HG03139 (cell line): ENCODE measurements around the gene C14orf180.

Experiments used
- ATAC-seq: cut with Tn5 transposase; IDR thresholded peaks from one replicate; pipeline ENCODE4 v1.9.1; 2021; ENCODE audit not compliant: unreplicated experiment

The C14orf180 gene

DNA sequence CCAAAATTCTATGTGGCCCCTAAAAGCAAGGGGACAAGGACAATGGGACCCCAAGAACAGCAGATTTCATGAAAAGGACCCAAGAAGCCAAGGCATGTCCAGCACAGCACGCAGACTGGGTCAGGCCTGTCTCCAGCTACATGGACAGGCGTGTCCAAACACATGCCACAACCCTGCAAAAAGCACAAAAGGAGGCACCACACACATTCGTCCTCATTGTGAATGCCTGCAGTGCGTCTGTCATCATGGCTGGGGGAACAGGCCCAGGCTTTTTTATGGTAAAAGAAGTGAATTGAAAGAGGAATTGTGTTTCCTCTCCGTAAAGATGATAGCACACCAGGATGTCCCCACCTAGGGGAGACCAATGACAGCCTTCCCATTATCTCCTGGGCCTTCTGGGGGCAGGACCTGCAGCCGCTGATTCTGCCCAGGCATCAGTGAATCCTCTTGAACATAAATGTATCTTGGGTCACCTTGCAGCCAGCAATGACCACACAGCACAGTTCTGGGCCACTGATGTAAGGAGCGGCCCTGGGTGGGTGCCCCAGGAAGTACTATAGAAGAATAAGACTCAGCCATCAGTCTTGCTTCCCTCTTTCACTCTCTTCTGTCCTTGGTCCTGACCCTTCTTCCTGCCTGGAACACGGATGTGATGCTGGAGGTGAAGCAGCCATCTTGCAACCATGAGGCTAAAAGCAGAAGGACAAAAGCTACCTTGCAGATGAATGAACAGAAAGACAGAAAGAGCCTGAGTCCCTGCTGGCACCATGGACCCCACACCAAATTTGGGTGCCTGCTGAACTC, 29.8 kb upstream of the C14orf180 start:
- no peak for ATAC-seq

DNA sequence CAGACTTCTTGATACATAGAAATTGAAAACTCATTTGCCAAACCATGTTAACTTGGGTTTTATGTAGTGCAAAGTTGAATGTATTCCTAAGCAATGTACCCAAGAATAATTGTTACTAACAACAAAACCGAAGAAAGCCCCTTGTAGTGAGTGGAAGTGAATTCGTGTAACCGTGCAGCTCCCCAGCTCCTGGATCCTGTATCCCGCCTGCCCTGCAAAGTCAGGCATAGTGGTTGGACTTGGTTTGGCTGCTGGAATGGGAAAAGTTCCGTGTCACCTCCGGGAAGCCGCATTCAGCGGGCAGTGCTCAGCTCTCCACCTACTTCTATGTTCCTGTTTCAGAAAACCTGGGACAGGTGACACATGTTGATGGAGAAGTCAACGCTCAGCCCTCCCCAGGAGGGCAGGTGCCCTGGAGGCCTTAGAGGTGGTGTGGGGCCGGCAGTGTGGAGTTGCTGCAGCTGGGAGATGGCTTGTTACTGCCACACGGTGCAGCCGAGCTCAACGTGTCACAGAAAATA, 29.2 kb upstream of the C14orf180 start:
- ATAC-seq: no peak

DNA sequence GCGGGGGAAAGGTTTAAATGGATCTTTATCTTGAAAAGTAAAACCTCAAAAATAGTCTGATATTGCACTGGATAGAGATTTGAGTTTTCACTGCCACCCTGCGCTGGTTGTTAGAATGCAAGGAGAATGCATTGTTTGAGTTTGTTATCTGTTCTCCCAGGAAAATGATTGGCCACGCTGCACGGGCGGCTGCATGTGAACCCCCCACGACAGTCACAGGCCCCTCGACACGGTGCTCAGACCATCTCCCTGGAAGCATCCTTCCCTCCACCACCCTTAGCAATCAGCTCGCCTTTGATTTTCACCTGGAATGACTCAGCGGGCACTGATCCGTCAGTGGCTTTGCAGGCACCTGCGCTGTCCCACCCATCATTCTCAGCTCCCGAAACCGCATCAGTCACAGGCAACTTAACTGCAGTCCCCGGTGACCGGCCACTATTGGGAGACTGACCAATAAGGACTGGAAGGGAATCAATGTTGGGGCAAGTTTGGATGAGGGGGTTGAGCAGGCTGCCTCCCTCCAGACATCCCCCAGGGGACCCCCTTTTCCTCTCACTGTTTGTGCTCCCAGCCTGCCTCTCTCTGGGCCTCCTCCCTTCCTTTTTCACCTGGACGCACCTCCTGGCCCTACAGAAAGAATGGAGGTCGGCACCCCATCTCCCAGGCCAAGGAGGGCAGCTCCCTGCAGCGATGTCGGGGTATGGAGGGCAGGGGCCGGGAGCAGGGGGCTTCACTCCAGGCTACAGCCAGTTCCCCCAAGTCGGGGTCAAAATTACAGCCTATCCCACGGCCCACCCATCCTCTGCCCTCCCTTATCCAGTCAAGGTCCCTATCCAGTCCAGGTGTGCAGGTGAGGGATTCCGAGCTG, 28.5 kb upstream of the C14orf180 start:
- ATAC-seq: no peak

DNA sequence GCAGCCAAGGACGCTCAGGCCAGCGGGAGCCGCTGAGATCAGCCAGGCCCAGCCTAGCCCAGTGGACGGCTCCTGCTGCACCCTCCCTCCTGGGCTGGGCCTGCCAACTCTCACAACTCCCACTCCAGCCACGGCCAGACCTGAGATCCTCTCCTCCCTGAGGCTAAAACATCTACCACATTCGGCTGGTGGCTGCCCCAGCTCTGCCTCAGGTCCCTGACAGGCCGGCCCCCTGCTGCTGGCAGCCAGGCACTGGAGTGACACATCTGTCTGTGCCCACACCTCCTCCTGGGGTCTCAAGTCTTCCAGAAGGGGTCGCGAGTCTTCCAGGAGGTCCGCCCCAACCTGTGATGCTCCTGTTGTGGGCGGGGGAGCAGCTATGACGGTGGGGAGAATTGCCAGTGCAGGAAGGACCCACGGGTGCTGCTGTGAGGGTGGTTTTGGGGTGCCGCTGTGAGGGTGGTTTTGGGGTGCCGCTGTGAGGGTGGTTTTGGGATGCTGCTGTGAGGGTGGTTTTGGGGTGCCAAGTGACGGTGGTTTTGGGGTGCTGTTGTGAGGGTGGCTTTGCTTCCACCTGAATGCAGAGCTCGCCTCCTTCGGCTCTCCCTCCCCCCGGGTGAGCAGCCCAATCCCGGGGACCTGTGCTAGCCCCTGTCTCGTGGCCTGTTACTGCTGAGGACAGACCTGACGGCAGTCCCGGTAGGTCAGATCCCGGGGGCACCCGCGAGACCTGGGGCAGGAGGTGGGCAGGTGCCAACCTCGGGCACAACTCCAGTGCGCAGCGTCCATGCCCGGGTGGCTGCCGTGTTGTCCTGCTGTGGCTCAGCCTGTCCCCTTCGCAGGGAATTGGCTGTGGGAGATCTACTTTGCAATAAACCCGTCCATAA, 27.5 kb upstream of the C14orf180 start:
- no peak for ATAC-seq

DNA sequence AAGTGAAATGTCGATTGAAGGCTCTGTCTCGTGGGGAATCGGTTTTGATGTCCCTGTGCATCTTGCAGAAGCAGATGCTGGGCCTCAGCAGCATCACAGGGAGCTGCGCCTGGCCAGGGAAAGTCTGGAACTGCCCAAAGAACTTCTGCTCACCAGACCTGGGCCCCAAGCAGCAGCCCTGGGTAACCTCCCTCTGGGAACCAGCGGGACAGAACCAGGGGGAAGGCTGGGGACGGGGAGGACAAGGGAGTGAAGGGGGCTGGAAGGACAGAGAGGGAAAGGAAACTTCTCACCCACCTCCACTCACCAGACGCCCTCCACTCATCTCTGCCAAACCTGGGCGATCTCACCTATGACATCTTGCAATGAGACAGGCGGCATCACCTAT, 26.8 kb upstream of the C14orf180 start:
- no peak for ATAC-seq

DNA sequence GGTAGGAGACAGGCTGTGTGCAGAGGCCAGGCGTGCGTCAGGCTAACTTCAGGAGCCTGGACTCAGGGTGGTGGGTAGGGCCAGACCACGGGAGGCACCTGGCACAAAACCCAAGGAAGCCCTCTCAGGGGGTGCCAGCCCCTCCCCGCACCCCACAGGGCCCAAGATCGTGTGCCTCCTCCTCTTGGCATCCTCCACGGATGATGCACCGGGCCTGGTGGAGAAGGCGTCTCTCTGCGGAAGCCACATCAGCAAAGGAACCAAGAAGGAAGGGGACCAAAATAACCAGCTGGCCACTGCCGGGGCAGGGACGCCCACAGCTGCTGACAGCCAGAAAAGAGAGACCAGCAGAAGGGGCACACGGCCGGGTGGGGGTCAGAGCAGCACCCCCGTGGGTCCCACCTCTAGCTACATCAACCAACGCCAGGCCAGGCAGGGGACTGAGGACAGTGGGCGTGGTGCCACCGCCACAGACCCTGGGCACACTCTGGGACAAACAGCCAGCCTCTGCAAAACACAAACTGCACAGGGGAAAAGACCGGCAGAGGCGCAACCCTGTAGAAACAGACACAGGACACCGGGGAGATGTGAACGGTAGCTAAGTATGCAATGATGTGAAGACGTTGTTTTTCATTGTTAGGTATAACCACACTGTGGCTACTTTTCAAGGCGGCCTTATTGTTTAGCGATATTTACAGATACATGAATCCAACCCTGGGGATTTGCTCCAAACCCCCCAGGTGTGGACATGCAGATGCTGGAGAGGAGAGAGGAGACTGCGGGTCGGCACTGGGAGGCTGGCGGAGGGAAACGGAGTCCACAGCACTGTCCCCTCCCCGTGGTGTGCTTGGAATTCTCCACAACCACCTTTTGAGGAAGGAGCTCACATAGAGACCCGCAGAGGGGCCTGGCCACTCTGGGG, 26.1 kb upstream of the C14orf180 start:
- ATAC-seq: no peak

DNA sequence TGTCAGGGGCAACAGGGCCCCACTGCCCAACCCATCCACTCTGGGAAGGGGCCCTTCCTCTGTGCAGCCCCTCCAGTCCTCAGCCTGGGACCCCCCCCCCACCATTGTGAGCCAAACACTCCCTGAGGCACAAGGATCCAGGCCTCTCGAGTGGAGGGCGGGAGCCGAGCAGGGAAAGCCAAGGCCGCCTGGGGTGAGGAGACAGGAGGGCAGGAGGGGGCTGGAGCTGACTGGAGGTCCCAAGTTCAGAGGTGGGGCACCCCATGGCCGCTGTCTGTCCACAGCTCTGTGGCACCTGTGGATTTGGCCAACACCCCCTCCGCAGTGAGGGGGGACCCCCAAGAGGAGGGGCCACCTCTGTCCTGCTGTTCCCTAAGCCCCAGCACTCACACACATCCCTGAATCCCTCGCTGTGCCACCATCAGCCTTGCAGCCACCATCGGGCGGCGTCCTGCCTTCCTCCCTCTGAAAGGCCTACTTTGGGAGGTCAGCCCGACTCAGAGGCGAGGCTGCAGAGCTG, 25.4 kb upstream of the C14orf180 start:
- ATAC-seq: no peak

DNA sequence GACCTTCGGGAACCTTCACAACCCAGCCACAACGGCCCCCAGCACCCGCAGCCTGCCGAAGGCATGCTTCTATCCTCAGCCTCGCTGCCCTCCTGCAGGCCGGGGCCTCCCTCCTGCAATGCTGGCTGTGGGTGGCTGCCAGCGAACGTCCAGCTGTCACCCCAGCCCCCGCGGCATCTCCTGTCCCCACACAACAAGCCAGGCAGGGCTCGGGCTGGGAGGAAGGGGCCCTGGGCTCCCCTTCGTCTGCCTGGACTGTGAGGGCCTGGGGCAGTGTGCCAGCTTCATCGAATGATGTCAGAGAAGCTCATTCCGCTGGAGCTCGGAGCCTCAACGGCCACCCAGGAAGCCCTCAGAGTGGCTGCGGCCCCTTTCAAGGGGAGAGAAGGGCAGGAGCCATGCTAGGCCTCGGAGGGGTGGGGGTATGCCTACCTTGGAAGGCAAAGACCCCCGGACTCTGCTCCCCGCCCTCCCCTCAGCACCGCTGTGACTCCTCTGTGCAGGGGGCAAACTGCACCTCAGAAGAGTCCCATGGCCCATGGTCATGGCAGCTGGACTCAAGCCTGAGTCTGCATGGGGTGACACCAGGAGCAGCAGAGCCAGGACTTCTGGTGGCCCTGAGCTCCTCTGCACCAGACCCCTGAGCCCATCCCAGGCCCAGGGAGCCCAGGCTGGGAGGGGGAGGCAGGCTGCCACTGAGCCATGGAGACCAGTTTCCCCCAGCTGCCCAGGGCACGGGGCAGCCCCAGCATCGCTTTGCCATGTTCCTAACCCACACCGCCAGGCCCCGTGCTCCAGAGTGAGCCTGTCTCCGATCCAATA, 24.7 kb upstream of the C14orf180 start:
- ATAC-seq: no peak

DNA sequence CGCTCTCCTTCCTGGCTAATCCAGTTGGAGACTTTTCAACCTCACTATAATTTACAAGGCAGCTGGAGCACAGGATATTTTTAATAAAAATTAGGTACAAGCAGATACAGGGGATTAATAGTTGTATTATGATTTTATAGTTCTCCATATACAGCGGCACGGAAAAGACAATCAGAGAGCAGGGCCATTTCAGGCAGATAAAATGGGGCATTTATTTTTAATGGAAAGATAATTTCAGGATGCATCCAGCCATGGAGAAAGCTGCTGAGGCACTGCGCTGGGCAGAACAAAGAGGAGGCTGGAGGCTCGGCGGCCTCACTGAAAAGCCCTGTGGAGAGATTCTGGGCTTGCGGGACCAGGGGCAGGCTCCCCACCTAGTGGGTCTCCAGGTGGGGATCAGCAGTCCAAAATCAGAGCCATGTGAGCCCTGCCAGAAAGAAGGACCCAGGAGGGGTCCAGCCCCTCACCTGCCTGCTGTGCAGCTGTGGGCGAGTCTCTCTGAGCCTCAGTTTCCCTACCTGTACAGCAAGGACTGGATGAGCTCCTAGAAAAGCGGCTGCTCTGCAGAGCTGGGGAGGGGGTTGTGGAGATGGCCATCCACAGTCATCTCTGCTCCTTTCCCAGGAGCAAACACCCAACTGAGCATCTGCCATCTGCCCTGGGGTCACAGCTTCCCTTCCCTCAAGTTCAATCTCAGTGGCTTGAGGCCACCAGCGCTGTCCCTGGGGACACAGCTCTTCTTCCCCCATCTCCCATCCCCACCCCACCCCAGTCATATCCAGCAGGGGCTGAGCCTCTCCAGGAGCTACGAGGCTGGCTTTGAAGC, 23.9 kb upstream of the C14orf180 start:
- no peak for ATAC-seq

DNA sequence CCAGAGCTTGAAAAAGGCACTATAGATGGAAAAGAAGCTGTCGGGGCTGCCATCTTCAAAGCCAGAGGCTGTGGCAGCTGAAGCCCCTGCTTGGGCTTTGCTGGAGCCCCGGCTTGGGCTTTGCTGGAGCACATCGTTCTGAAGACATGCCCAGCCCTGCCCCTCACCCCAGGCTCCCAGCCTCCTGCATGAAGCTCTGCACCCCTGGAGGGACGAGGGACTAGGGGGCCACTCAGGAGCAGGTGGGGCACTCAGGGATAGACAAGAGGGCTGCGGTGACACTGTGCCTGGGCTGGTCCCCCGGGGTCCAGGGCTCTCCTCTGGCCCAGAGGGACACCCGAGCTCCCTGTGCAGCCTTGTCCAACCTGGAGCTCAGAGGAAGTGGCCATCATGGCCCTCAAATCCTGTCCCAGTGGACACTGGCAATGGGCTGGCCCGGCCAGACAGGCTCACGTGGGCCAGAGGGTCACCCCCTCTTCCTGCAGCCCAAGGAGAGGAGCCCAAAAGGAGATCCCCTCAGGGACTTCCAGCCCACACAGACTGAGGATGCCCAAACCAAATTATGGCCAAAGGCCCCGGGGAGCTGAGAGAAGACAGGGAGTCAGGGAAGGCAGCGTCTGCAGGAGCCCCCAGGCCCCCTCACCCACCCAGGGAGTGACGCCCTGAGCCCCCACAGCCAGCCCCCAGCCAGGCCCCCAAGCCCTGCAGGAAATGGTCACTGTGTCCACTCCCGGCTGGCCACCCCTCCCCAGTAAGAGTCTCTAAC, 23.1 kb upstream of the C14orf180 start:
- no peak for ATAC-seq

DNA sequence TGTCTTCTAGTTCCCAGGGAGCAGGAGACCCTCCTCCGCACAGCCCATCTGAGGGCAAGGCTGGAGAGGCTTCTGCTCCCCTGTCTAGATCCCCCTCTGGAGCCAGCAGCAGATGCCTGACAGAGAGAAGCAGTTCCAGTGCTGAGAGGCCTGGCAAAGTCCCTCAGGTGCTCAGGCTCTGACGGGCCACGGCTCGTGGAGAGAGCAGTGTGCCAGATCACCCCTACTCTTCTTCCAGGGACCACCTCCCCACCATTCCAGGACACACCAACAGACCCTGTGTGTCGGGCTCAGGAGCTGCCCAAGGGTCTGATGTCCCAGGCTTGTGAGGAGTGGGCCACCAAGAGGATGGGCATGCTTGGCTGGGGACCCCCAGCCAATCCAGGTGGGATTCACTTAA, 22.5 kb upstream of the C14orf180 start:
- no peak for ATAC-seq

DNA sequence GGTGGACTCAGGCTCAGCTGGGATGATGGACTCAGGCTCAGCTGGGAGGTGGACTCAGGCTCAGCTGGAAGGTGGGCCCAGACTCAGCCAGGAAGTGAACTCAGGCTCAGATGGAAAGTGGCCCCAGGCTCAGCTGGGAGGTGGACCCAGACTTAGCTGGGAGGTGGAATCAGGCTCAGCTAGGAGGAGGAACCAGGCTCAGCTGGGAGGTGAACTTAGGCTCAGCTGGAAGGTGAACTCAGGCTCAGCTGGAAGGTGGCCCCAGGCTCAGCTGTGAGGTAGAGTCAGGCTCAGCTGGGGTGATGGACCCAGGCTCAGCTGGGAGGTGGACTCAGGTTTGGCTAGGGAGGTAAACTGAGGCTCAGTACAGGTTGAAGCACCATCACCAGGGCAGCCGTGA, 21.8 kb upstream of the C14orf180 start:
- ATAC-seq: no peak

DNA sequence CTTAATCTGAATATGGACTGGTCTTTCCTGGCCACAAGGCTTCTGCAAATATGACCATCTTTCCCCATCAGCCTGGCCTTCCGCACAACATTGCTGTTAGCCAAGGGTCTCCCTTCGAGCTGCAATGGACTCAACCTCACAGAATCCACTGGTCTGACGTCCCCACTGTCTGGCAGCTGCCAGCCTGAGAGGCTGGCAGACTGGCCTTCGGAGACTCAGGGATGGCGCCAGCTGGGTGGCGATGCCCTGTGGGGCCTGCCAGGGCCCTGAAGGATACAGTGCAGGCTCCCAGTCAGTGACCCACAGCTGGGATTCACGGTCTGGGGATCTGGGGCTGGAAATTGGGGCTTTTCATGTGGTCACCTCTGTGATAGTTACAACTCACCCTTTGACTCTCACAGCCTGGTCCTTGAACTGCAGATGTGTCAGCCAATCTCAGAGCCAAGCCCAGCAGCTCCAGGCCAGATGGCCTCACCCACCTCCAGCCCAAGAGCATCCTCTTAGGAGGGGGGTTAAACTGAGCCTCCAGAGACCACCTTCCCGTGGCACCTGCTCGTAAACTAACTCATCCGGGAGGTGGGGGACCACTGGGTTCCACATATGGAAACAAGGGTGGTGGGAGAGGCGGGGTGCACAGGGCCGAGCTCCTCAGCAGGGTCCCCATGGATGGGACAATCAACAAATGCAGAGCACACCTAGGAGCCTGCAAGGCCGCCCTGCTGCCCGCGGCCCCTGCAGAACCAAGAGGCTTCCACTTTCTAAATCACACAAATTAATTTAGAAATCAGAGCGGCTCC, 21.1 kb upstream of the C14orf180 start:
- ATAC-seq: no peak

DNA sequence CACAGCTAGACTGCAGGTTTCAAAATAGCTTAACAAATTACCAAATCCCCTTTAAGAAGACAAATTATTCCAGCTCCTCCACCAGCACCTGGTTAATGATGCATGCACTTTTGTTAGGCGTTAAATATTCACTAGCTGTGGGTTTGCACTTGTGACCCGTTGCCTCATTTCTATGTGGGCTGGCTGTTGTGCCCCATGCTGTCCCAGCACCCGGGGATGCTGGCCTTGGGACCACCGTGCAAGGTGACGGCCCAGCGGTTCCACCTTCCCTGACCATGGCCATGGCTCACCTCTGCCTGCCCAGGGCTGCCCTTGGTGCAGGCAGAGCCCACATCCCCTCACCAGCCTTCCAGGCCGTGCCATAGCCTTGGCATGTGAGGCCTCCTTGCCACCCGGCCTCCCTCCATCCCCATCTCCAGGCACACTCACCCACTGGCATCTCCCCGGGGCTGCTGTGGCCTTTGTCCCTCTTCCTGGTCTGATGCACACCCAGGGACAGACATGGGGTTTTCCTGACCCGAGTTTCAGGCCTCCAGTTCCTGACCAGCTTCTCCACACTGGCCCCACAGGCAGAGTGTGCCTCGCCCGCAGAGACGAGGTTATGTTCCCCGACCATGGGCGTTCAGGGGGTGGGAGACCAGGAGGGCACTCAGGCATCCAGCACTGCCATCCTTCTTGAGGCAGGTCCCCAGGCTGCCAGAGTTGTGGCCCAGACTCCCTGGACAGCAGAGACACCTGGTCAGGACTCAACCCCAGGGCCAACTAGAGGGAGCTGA, 20.3 kb upstream of the C14orf180 start:
- ATAC-seq: no peak

DNA sequence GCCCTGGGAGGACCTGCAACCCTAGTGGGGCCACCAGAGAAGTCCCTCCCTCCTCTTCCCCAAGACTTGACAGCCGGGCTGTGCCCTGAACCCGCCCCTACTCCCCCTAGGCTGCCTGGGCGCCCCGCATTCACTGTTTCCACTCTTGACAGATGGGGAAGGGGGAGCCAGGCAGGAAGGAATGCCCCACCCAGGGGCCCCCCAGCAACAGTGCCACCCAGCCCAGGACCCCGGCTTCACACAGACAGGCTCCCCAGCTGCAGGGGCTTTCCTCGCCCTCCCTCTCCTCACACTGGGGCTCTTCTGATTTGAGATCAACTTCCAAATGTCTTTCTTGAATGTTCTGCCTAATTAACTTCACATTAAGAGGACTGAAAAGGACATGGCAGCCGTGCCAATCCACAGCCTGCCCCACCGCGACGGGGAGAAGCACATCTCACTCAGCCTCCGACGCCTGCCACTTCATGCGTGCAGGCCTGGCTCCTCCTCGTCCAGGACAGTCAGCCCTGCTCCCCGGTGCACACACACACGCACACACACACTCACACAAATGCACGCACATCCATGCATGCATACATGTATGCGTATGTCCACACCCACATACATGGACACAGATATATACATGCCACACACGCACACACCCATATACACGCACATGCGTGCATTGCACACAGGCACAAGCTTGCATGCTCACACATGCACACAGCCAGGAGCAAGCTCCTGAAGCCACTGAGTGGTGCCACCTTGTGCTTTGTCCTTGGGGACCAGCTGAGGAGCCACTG, 19.6 kb upstream of the C14orf180 start:
- no peak for ATAC-seq
